CD4-positive, alpha-beta memory T cell (primary cell): ENCODE measurements around the gene TBX2. TPM values are rescaled to one million over a fixed set of nuclear protein-coding genes. Genes with fewer than 3 reads are reported as not detected.

Source experiments
- CTCF ChIA-PET: fragments of 350-600 bp; sonication (Branson Sonifier 250); formaldehyde crosslinking; loops from one replicate; lab custom pipeline; 2021; ENCODE audit warnings: inconsistent platforms; ENCODE audit not compliant: partially characterized antibody; lab: Charles Lee
- POLR2A ChIA-PET: fragments of 350-600 bp; sonication (Branson Sonifier 250); formaldehyde crosslinking; loops from one replicate; lab custom pipeline; 2021; ENCODE audit not compliant: partially characterized antibody; lab: Charles Lee
- DNase-seq, 5 donors: peaks; one replicate each; pipeline versions ENCODE4 v3.0.0 to v3.0.0-alpha.2; 2020 to 2022; ENCODE audit warnings: mixed read lengths in 1 of 5
- H3K27ac ChIP-seq: one replicate; pipeline ENCODE4 v1.7.0; 2013; ENCODE audit warnings: low read depth, low read length
- H3K27me3 ChIP-seq: 2 replicates; pipeline ENCODE4 v1.7.0; 2013; ENCODE audit warnings: mild to moderate bottlenecking, low read length, moderate library complexity; ENCODE audit not compliant: insufficient read depth
- H3K36me3 ChIP-seq: 2 replicates; pipeline ENCODE4 v1.7.0; 2013; ENCODE audit warnings: mild to moderate bottlenecking, low read length, moderate library complexity; ENCODE audit not compliant: insufficient read depth
- H3K4me1 ChIP-seq: 2 replicates; pipeline ENCODE4 v1.7.0; 2013; ENCODE audit warnings: mild to moderate bottlenecking, low read length, moderate library complexity; ENCODE audit not compliant: insufficient read depth
- H3K4me3 ChIP-seq, 2 donors: one replicate each; pipeline ENCODE4 v1.7.0; 2013; ENCODE audit warnings: low read length in 2 of 2, mild to moderate bottlenecking in 1 of 2
- H3K9me3 ChIP-seq, 2 donors: one replicate each; pipeline ENCODE4 v1.7.0; 2013; ENCODE audit warnings: low read length in 2 of 2, control low read depth in 1 of 2; ENCODE audit not compliant: control insufficient read depth in 1 of 2
- H3K27ac Mint-ChIP-seq, 7 donors: one replicate each; pipeline ENCODE4 v1.8.0; 2020 to 2021; ENCODE audit warnings: mixed read lengths in 7 of 7, mild to moderate bottlenecking in 6 of 7, inconsistent platforms in 3 of 7, moderate library complexity in 3 of 7
- H3K27me3 Mint-ChIP-seq, 2 donors: one replicate each; pipeline ENCODE4 v1.8.0; 2020 to 2021; ENCODE audit warnings: mixed read lengths in 2 of 2
- H3K36me3 Mint-ChIP-seq, 2 donors: one replicate each; pipeline ENCODE4 v1.8.0; 2020 to 2021; ENCODE audit warnings: mixed read lengths in 2 of 2, inconsistent platforms in 1 of 2, mild to moderate bottlenecking in 1 of 2
- H3K4me1 Mint-ChIP-seq, 4 donors: one replicate each; pipeline ENCODE4 v1.8.0; 2020 to 2021; ENCODE audit warnings: mixed read lengths in 4 of 4, mild to moderate bottlenecking in 1 of 4
- H3K4me3 Mint-ChIP-seq, 8 donors: one replicate each; pipeline ENCODE4 v1.8.0; 2020 to 2021; ENCODE audit warnings: mixed read lengths in 8 of 8, mild to moderate bottlenecking in 7 of 8, moderate library complexity in 6 of 8, inconsistent platforms in 3 of 8
- H3K9me3 Mint-ChIP-seq, 8 donors: one replicate each; pipeline ENCODE4 v1.8.0; 2020 to 2021; ENCODE audit warnings: mixed read lengths in 8 of 8, mild to moderate bottlenecking in 5 of 8, inconsistent platforms in 3 of 8, moderate library complexity in 1 of 8
- intact Hi-C: fragments of 100-400 bp; cut with micrococcal nuclease; formaldehyde crosslinking; loops from one replicate; pipeline ENCODE4 v1.15.1; 2023
- polyA plus RNA-seq, 2 donors: library from polyadenylated mRNA; unstranded; fragments of 300-500 nt; fragmentation: Illumina TruSeq; gene quantifications; one replicate each; pipeline ENCODE4 v1.2.3, GENCODE V29; 2021
- total RNA-seq, 2 experiments: library from RNA; stranded (reverse); gene quantifications; one replicate each; pipeline ENCODE4 v1.2.3, GENCODE V29; 2021

Gene TBX2
- total and polyA plus RNA-seq, 4 experiments from 2014 or later = not detected

DNA sequence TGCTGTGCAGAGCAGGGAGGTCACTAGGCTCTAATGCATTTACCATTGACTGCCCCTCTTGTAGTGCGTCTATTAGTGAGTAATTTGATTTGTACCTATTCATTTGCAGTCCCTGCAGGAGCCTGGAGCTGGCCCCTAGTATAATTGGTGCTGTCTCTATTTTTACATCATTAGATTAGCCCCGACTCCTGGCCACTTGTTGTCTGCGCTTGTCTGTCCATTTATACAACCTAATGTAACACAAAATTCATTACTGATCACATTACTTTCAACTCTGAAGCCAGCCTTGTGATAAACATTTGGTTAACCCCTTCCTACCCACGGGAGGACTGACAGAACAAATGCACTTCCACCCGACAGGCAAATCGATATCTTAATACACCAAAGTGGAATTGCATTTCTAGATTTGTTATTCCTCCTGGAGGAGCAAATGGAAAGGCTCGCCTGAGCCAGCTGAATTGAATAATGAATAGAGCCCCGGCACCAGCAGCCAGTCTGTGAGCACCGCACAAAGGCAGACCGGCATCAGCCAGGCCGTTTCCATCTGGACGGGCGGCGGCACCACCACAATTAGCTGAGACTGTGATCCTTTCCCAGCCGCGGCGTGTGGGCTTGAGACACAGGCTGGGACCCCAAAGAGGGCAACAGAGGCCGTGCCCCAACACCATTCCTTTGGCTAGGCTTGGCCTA, 18.7 kb upstream of the TBX2 start:
- intact Hi-C loops = no loop called here

GRCh38 chr17:61381537-61381936, 18.1 kb upstream of the TBX2 start:
- Histone ChIP-seq H3K36me3 (no peaks in the 10 kb centered on the region), H3K27me3 (no peaks in the 10 kb centered on the region), H3K9me3 (no peaks in the 10 kb centered on the region), H3K27ac (no peak overlapping the region), H3K4me3 (no peak overlapping the region), H3K4me1 (no peaks in the 10 kb centered on the region)
- Mint-ChIP-seq H3K4me1 (no peaks in the 10 kb centered on the region), H3K36me3 (peaks cover 1% of the 10 kb centered on the region in 2 donors), H3K27ac (no peak overlapping the region), H3K9me3 (no peaks in the 10 kb centered on the region), H3K4me3 (no peak overlapping the region), H3K27me3 (no peaks in the 10 kb centered on the region)
- DNase-seq = no peak
- intact Hi-C loops = no loop called here
- ChIA-PET CTCF (interaction anchor here (0.9 to 1.0 kb wide), 2 partner anchors 9 to 12 kb away, joined by 3 to 4 read pairs; no protein-coding TSS in a partner anchor), POLR2A (no interaction called here)

More for the DNA sequence above, 18.7 kb upstream of the TBX2 start:
- no peaks in the 10 kb centered on the region for H3K4me1 ChIP-seq
- Mint-ChIP-seq H3K36me3 (peaks cover 1 to 5% of the 10 kb centered on the region in 2 donors), H3K9me3 (no peaks in the 10 kb centered on the region), H3K4me3 (no peak overlapping the region), H3K4me1 (no peaks in the 10 kb centered on the region), H3K27ac (no peak overlapping the region), H3K27me3 (no peaks in the 10 kb centered on the region)
- H3K27ac ChIP-seq = no peak overlapping the region
- no peak for DNase-seq
- H3K27me3 ChIP-seq = no peaks in the 10 kb centered on the region
- no peaks in the 10 kb centered on the region for H3K9me3 ChIP-seq
- POLR2A ChIA-PET = no interaction called here
- H3K4me3 ChIP-seq = no peak overlapping the region
- H3K36me3 ChIP-seq = no peaks in the 10 kb centered on the region
- CTCF ChIA-PET = interaction anchor here (0.9 to 1.0 kb wide), 2 partner anchors 9 to 13 kb away, joined by 3 to 4 read pairs; no protein-coding TSS in a partner anchor

GRCh38 chr17:61382796-61383688, 16.6 kb upstream of the TBX2 start:
- Mint-ChIP-seq H3K4me3 (no peak overlapping the region), H3K9me3 (no peaks in the 10 kb centered on the region), H3K4me1 (no peaks in the 10 kb centered on the region), H3K27ac (no peak overlapping the region), H3K27me3 (no peaks in the 10 kb centered on the region), H3K36me3 (peaks cover 0 to 1% of the 10 kb centered on the region in 2 donors)
- Histone ChIP-seq H3K4me1 (no peaks in the 10 kb centered on the region), H3K36me3 (no peaks in the 10 kb centered on the region), H3K9me3 (no peaks in the 10 kb centered on the region), H3K27ac (no peak overlapping the region), H3K4me3 (no peak overlapping the region), H3K27me3 (no peaks in the 10 kb centered on the region)
- POLR2A ChIA-PET = no interaction called here
- intact Hi-C loops = no loop called here
- CTCF ChIA-PET = no interaction called here
- DNase-seq = no peak

DNA sequence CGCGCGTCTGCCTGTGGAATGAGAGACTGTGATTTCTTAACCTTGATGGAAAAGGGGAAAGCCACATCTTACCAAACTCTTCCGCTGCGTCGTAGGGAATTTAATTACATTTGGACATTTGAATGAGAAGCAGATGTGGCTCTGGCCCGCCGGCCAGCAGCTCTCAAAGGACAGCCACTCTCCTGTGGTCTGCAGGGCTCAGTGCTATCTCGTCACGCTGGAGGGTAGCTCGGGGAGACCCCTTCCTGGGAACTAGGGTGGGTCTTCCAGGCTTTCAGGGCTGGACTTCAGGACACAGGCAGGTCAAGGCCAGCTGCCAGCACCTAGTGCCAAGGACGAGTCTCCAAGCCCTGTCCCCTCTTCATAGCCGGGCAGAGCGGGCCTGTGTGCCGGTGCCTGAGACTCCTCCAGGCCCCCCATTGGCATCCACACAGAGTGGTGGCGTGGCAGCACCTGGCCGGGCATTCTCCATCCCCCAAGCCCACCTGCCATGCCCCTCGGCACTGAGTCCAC, 15.9 kb upstream of the TBX2 start:
- Mint-ChIP-seq H3K4me1 (no peaks in the 10 kb centered on the region), H3K27ac (no peak overlapping the region), H3K9me3 (no peaks in the 10 kb centered on the region), H3K36me3 (peaks cover 0 to 1% of the 10 kb centered on the region in 2 donors), H3K27me3 (no peaks in the 10 kb centered on the region), H3K4me3 (no peak overlapping the region)
- H3K27ac ChIP-seq = no peak overlapping the region
- CTCF ChIA-PET = no interaction called here
- H3K36me3 ChIP-seq = no peaks in the 10 kb centered on the region
- intact Hi-C loops = no loop called here
- POLR2A ChIA-PET = no interaction called here
- no peaks in the 10 kb centered on the region for H3K4me1 ChIP-seq
- no peaks in the 10 kb centered on the region for H3K9me3 ChIP-seq
- DNase-seq = no peak
- H3K4me3 ChIP-seq = no peak overlapping the region
- no peaks in the 10 kb centered on the region for H3K27me3 ChIP-seq

DNA sequence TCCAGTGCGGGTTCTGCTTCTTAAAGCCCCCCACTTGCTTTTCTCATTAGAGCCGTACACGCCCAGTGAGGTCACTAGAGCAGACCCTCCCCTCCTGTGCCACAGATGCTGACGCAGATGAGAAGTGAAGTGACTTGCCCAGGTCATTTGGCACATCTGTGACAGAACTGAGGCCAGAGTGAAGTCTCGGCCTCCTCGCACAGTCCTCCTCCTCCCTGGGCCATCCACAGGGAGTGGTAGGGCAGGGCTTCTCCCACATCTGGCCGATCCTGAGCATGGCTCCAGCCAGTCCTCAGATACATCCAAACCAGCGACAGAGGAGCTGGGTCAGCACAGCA, 15.3 kb upstream of the TBX2 start:
- no peak for DNase-seq

DNA sequence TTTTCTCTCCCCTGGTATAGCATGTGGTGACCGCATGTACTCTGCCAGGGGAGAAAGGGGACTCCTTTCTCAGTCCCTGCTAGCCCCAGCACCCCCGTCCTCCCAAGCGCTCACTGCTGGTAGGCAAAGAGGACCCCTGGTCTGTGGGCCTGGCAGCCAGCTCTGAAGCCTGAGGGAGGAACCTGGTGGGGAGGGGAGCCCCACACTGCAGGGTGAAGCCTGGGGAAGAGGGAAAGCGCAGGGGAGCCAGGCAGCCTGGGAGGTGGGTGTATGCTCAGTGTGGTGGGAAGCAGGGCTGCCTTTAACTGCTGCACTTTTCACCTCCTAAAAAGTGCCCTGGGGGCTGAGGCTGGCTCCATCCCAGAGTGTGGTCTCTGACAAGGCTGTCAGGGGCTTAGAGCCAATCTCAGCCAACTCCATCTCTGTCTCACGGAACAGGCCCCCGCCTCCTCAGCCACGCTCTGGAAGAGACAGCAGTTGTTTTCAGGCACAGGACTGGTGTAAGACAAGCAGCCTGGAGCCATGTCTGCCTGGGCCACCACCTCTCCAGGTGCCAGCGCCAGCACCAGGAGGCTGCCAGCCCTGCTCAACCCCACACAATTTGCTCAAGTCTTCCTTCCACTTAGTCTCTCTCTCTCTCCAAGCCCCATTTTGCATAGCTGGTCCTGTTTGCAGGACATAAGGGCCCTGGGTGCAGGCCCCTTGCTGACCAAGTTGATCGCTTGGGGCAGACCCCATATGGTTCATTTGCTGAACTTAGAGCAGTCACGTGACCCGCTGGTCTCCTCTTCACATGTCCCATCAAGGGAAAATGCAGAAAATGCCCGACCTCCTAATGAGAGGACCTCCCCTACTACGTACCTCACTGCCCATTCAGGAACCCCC, 14.7 kb upstream of the TBX2 start:
- H3K4me3 Mint-ChIP-seq = no peak overlapping the region
- Histone ChIP-seq H3K9me3 (no peaks in the 10 kb centered on the region), H3K4me1 (peaks cover 3% of the 10 kb centered on the region), H3K36me3 (no peaks in the 10 kb centered on the region), H3K27me3 (no peaks in the 10 kb centered on the region), H3K27ac (no peak overlapping the region), H3K4me3 (no peak overlapping the region)
- H3K27me3 Mint-ChIP-seq = peaks cover 0 to 3% of the 10 kb centered on the region in 2 donors
- no peak for DNase-seq
- H3K4me1 Mint-ChIP-seq = peaks cover 0 to 5% (median 0%) of the 10 kb centered on the region in 4 donors
- H3K36me3 Mint-ChIP-seq = peaks cover 0 to 1% of the 10 kb centered on the region in 2 donors
- no peaks in the 10 kb centered on the region for H3K9me3 Mint-ChIP-seq
- POLR2A ChIA-PET = no interaction called here
- peak overlapping the region in 1 of 7 donors; percentile 22 for H3K27ac Mint-ChIP-seq
- CTCF ChIA-PET = interaction anchor here (1.0 kb wide), 1 partner anchor 26 kb away, joined by 3 read pairs; no protein-coding TSS in a partner anchor
- intact Hi-C loops = no loop called here

More for the DNA sequence above, 15.3 kb upstream of the TBX2 start:
- Histone ChIP-seq H3K4me3 (no peak overlapping the region), H3K27me3 (no peaks in the 10 kb centered on the region), H3K4me1 (no peaks in the 10 kb centered on the region), H3K9me3 (no peaks in the 10 kb centered on the region), H3K36me3 (no peaks in the 10 kb centered on the region), H3K27ac (no peak overlapping the region)
- no peak overlapping the region for H3K27ac Mint-ChIP-seq
- POLR2A ChIA-PET = no interaction called here
- H3K27me3 Mint-ChIP-seq = peaks cover 0 to 3% of the 10 kb centered on the region in 2 donors
- CTCF ChIA-PET = no interaction called here
- peaks cover 0 to 1% of the 10 kb centered on the region in 2 donors for H3K36me3 Mint-ChIP-seq
- no peak overlapping the region for H3K4me3 Mint-ChIP-seq
- H3K9me3 Mint-ChIP-seq = no peaks in the 10 kb centered on the region
- intact Hi-C loops = no loop called here
- H3K4me1 Mint-ChIP-seq = peaks cover 0 to 3% (median 0%) of the 10 kb centered on the region in 4 donors
